GM15510 (cell line): ENCODE measurements around the gene UBL4A.

Source experiments
- POLR2A ChIP-seq: IDR thresholded peaks from 3 replicates; pipeline ENCODE4 v1.6.1; 2011; ENCODE audit warnings: borderline replicate concordance; ENCODE audit not compliant: insufficient read length; ENCODE audit errors: extremely low read depth

The UBL4A gene

DNA sequence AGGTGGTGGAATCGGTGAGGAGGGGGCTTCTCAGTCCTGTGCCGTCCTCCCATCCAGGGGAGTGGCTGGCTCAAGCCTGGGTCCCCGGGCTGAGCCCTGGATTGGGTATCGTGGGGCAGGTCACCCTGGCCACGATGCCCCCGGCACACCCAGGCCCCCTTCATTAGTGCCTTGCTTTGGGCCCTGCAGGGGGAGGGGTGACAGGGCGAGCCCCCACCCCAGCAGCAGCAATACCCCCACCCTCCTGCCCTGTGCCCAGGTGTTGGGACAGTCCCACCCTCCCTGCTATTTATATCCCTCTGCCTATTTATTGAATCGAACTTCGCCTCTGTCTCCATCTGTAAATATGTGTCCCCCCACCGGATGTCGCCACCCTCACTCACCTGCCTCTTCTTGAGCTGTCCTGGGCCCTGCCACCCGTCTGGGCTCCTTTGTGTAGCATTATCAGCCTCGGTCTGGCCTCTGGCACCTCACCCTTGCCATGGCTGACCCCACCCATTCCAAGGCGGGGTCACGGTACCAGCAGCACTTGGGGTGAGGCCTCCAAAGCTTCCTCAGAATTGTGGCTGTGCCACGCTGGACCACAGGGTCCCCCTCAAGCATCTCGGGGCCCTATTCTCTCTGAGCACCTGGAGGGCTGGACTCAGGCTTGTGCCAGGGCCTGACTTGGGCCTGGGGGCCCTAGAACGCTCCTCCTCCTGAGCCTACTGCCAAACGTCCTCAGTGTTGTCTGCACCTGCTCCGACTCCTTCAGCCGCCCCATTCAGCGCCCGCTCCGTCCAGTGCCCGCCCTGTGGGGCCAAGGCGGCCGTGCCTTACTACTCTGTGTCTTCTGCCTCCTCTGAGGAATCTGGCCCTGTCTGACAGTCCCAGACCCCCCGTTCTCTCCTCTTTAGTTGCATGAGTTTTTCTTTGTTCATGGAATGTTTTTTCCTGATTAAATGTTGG, 13.5 kb downstream of the UBL4A start:
- no peak for TF ChIP-seq POLR2A

DNA sequence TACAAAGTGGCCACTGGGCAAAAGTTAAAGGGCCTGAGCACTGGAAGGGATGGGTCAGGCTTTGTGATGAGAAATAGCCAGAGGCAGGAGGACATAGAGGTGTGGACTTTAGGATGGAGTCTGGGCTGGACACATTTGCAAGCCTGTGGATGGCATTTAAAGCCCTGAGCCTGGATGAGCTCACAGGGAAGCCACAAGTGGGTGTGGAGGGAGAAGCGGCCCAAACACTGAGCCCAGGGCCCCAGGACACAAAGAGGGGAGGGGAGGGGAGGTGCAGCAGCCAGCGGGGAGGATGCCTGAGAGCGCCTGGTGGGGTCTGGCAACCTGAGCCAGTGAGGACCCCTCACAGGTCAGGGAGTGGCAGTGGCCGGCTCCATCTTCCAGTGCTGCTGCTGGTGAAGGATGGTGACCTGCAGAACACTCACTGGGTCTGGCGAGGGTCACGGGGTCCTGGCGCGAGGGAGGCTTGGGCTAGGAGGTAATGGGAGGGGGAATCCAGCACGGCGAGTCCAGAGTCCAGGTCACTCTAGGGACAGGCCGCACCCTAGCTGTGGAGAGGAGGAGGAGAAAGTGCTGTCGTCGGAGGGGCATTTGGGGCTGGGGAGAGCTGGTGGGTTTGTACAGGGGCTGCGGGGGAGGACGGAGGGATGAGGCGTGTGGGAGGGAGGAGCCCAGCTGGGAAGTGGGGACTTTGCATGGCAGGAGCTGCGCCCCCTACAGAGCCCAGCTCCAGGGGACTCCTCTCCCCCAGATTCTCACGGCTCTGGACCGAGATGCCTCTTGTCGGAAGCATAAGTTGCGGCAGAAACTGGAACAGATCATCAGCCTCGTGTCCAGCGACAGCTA, 14.4 kb downstream of the UBL4A start:
- no peak for TF ChIP-seq POLR2A

DNA sequence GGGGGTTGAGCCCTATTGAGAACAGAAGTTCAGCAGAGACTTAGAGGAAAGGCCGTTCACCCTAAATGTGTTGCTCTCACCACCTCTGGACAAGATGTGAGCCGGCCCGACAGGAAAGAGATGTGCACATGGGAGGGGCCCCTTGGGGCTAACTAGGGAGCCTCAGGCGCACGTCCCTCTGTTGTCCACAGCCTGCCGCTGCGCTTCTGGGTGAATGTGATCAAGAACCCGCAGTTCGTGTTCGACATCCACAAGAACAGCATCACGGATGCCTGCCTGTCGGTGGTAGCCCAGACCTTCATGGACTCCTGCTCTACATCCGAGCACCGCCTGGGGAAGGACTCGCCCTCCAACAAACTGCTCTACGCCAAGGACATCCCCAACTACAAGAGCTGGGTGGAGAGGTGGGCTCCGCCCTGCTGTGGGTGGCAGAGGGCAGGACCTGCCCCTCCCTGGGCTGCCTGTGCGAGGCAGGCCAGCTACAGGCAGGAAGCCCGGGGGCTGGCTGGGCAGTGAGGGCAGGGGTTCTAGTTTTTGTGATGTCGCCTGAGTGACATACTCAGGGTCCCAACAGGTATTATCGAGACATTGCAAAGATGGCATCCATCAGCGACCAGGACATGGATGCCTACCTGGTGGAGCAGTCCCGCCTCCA, 15.4 kb downstream of the UBL4A start:
- TF ChIP-seq POLR2A, result no peak

DNA sequence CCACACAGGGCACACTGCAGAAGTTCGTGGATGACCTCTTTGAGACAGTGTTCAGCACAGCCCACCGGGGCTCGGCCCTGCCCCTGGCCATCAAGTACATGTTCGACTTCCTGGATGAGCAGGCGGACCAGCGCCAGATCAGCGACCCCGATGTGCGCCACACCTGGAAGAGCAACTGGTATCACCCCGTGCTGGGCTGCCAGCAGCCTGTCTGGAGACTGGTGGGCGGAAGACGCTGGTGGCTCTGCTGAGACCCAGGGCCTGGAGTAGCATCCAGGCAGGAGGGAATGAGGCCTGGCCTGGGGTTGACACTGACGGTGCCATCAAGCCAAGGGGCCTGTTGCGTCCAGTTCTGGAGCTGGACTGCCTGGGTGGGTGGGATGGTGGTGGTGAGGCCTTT, 16.0 kb downstream of the UBL4A start:
- TF ChIP-seq POLR2A, result no peak

DNA sequence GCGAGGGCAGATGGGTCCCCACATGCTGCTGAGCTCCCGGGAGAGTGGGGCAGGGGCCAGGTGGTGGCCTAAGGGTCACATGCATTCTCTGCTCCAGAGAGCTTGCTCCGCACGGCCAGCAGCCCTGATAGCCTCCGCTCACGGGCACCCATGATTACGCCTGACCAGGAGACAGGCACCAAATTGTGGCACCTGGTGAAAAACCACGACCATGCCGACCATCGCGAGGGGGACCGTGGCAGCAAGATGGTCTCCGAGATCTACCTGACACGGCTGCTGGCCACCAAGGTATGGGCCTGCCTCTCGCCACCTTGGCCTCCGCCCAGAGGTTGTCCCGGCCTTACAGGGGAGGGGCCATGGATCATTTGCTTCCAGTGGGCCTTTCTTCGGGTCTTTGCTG, 16.5 kb downstream of the UBL4A start:
- no peak for TF ChIP-seq POLR2A

DNA sequence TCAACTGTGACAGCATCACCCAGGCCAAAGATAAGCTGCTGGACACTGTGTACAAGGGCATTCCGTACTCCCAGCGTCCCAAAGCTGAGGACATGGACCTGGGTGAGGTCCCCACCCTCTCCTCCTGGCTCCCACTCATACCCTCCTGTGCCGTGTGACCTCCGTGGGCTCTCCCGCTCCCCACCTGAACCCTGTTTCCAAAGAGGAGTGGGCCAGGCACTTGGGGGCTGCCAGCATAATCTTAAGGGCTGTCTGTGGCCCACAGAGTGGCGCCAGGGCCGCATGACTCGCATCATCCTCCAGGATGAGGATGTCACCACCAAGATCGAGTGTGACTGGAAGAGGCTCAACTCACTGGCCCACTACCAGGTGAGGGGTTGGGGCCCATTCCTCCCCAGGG, 17.3 kb downstream of the UBL4A start:
- TF ChIP-seq POLR2A, result no peak

DNA sequence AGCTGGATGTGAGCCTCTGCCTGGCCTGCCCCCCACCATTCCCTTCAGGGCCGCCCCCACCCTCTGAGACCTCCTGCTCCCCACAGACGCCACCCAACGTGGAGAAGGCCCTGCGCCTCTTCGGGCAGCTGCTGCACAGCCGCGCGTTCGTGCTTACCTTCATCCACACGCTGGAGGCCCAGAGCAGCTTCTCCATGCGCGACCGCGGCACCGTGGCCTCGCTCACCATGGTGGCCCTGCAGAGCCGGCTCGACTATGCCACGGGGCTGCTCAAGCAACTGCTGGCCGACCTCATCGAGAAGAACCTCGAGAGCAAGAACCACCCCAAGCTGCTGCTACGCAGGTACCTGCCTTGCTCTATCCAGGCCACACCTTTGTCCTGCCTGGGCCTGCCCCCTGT, 18.2 kb downstream of the UBL4A start:
- no peak for TF ChIP-seq POLR2A

DNA sequence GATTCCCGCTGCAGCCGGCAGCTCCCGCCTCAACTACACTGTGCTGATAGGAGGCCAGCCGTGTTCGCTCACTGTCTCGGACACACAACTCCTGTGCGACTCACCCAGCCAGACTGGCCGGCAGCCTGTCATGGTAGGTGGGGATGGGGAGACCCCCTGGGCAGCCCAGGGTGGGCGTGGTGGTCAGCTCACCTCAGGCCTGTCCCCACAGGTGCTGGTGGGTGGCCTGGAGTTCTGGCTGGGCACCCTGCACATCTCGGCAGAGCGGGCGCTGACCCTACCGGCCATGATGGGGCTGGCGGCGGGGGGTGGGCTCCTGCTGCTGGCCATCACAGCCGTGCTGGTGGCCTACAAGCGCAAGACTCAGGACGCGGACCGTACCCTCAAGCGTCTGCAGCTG, 18.9 kb downstream of the UBL4A start:
- TF ChIP-seq POLR2A, result no peak

DNA sequence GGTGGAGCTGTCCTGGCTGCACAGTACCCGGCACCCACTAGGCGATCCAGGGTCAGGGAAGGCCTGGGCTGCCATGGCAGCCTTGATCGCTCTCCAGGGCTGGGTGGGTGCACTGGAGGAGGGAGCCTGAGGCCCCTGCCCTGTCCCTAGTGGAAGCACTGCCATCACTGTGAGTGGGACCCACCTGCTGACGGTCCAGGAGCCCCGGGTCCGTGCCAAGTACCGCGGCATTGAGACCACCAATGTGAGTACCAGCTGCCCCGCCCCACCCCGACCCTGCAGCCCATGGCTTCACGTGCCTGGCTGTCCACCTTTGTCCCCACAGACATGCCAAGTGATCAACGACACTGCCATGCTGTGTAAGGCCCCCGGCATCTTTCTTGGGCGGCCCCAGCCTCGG, 19.5 kb downstream of the UBL4A start:
- no peak for TF ChIP-seq POLR2A

DNA sequence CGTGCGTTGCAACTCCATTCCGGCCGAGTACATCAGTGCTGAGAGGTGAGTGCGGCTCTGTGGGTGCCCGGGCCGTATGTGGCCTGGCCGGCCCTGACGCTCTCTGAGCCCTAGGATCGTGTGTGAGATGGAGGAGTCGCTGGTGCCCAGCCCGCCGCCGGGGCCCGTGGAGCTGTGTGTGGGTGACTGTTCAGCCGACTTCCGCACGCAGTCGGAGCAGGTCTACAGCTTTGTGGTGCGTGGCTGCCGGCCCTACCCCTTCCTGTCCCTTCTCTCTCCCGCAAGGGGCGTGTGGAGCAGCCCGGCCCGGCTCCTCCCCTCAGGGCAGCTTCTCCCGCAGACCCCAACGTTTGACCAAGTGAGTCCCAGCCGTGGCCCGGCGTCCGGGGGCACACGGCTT, 20.4 kb downstream of the UBL4A start:
- no peak for TF ChIP-seq POLR2A

DNA sequence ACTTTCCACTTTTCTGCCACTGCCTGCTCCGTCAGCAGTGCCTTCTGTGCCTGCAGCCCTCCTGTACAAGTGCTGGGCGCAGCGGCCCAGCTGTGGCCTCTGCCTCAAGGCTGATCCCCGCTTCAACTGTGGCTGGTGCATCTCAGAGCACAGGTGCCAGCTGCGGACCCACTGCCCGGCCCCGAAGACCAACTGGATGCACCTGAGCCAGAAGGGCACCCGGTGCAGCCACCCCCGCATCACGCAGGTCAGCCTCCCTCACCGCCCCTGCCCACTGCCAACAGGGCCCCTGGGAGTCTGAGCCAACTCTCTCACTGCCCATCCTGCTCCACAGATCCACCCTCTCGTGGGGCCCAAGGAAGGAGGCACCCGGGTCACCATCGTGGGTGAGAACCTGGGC, 20.8 kb downstream of the UBL4A start:
- no peak for TF ChIP-seq POLR2A

DNA sequence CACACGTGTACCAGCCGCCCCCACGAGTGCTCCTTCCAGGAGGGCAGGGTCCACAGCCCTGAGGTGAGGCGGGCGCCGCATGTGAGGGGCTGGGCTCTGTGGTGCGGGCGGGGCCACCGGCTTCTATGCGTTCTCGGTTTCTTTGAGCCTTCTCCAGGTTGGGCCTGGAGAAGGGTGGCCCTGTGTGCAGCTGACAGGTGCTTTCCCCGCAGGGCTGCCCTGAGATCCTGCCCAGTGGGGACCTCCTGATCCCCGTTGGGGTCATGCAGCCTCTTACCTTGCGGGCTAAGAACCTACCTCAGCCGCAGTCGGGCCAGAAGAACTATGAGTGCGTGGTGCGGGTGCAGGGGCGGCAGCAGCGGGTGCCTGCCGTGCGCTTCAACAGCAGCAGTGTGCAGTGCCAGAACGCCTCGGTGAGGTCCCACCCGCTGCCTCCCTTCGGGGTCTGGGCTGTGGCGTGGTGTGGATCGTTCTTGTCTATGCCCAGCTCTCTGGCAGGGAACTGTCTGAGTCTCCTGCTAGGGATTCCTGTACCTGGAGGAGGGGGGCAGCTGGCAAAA, 21.5 kb downstream of the UBL4A start:
- TF ChIP-seq POLR2A, result no peak

DNA sequence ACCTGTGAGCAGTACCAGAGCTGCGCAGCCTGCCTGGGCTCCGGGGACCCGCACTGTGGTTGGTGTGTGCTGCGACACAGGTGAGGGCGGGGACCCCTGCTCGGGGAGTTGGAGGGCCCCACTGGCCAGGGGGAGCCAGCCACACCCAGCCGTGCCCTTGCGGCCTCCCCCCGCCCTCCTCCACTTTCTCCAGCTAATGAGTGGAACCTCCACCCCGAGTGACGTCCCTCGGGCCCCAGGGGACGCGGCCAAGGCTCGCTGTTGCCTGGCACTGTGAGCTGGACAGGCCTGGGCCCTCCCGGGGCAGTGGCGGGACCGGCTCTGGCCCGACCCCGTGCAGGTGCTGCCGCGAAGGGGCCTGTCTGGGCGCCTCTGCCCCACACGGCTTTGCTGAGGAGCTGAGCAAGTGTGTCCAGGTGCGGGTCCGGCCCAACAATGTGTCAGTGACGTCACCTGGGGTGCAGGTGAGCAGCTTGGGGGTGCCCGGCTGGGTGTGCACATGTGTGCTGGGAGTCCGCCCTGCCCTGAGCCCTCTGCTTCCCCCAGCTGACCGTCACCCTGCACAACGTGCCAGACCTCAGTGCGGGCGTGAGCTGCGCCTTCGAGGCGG, 22.7 kb downstream of the UBL4A start:
- no peak for TF ChIP-seq POLR2A

DNA sequence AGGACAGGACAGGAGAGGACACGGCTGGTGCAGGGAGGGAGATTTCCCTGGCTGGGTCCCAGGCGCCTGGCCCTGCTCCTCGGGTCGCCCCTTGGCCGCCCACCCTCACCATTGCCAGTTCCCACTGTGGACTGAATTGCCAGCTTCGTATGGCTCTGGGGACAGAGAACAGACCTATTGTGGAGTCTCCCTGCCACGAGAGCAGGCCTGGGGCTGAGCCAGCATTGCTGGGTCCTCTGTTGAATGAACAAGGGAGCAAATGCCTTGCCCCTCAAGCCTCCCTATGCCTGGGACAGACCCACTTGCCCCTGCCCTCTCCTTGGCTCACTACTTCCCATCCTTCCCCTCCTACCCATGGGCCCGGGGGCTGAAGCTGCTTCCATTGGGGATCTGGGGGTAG, 24.0 kb downstream of the UBL4A start:
- TF ChIP-seq POLR2A, result no peak
